A673 (cell line): ENCODE data around the gene CCNI.
"Not testable (repeated sequence)": the region's sequence is repeated elsewhere in the genome, so short reads cannot be mapped to it uniquely, and the experiment has no call there.

Experiments used
- CTCF ChIP-seq: fragments of 300-800, 200-600 bp; sonication (generic); conservative IDR thresholded peaks from 2 replicates; pipeline ENCODE4 v1.5.1; 2017; ENCODE audit warnings: low read depth, mild to moderate bottlenecking, antibody characterized with exemption, low read length, moderate library complexity, mixed read lengths
- EZH2 ChIP-seq: fragments of 200-600 bp; sonication (generic); IDR thresholded peaks from 2 replicates; pipeline ENCODE4 v1.6.1; 2017; ENCODE audit warnings: borderline replicate concordance, low read depth, mild to moderate bottlenecking, mixed read lengths, antibody characterized with exemption, low read length; ENCODE audit not compliant: poor library complexity, severe bottlenecking

DNA sequence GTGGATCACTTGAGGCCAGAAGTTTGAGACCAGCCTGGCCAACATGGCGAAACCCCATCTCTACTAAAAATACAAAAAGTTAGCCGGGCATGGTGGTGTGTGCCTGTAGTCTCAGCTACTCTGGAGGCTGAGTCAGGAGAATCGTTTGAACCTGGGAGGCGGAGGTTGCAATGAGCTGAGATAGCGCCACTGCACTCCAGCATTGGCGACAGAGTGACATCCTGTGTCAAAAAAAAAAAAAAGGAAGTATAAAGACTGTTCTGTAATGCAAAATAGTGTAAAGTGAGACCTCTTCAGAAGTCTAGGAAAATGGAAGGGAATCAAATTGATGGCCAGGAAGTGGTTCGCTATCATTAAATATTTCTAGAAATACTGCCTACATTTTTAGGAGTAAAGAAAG, 5.0 kb upstream of the CCNI start:
- TF ChIP-seq CTCF, EZH2: not testable (repeated sequence)
